ENCODE measurements around the gene CABP7. TPM values are rescaled to one million over a fixed set of nuclear protein-coding genes. Genes with fewer than 3 reads are reported as not detected.

The CABP7 gene
- total and polyA plus RNA-seq, 2 of the 8 experiments (the other 6 are each of a cell fraction or from before 2014, with no cell fraction given): 0.20 to 0.36 TPM

GRCh38 chr22:29702000-29702930 lies 17.5 kb upstream of the CABP7 start:
- H4K8ac ChIP-seq (ENCODE audit: extremely low read depth, insufficient read depth, low read length): no peak overlapping the region
- peak overlapping the region; percentile 84; the same call in 1 of the 2 replicates for H2BK12ac ChIP-seq (ENCODE audit: low read depth, low read length)
- no peak overlapping the region for H2AFZ ChIP-seq (ENCODE audit: low read length)
- no peak overlapping the region for H2BK15ac ChIP-seq (ENCODE audit: low read length)
- 0 out of 2 replicates have a peak overlapping the region, but pooled peaks have one; percentile 32 for H2BK20ac ChIP-seq (ENCODE audit: low read length)
- peaks cover 5% of the 10 kb centered on the region in 2 experiments for H4K20me1 ChIP-seq (replicated peaks in 1 of 2; ENCODE audit: control insufficient read depth in 1 of 2, insufficient read depth in 2 of 2, low read length in 2 of 2)
- TF ChIP-seq CTBP2 (IDR thresholded peaks at IDR 0.05; ENCODE audit: borderline replicate concordance, insufficient read depth, insufficient read length, low read length) (no peak), RFX5 (IDR thresholded peaks at IDR 0.05; ENCODE audit: borderline replicate concordance, low read depth, low read length) (no peak), E2F6 (IDR thresholded peaks at IDR 0.05) (no peak), ASH2L (IDR thresholded peaks at IDR 0.05; ENCODE audit: low read length) (no peak), TAF7 (optimal IDR thresholded peaks at IDR 0.05; ENCODE audit: borderline replicate concordance, low read depth, low read length) (no peak)
- H3K4me3 ChIP-seq (ENCODE audit: extremely low read depth in 1 of 4, insufficient read depth in 2 of 4, low read depth in 3 of 4, low read length in 4 of 4): peak overlapping the region in 1 of 4 experiments; percentile 42; a peak in 2 of 8 replicates
- no peaks in the 10 kb centered on the region for H3K9me3 ChIP-seq (ENCODE audit: insufficient read depth in 2 of 2, low read depth in 1 of 2, low read length in 1 of 2)
- no peak overlapping the region for H3K56ac ChIP-seq (replicated peaks; ENCODE audit: insufficient read length, low read depth, low read length)
- H3K79me1 ChIP-seq (ENCODE audit: low read depth, low read length): no peaks in the 10 kb centered on the region
- no peak overlapping the region for H3K27ac ChIP-seq (ENCODE audit: low read depth, low read length)
- no peak overlapping the region for H3K14ac ChIP-seq (ENCODE audit: insufficient read length)
- ChIA-PET POLR2A (ENCODE audit: partially characterized antibody) (interaction anchor here (0.7 to 4.3 kb wide), 7 partner anchors 10 to 64 kb away, joined by 3 to 13 read pairs (median 3); no protein-coding TSS in a partner anchor), CTCF (ENCODE audit: partially characterized antibody) (interaction anchor here (0.9 to 4.8 kb wide), 21 partner anchors 8 to 553 kb away, joined by 3 to 60 read pairs (median 4); no protein-coding TSS in a partner anchor)
- H4K91ac ChIP-seq (replicated peaks; ENCODE audit: insufficient read length, low read length): peak overlapping the region; percentile 69
- H3K4me2 ChIP-seq (ENCODE audit: insufficient read depth in 1 of 2, low read depth in 2 of 2, low read length in 2 of 2): peak overlapping the region; percentile 58 to 65
- H3K36me3 ChIP-seq (ENCODE audit: control insufficient read depth in 2 of 4, insufficient read depth in 4 of 4, low read length in 3 of 4): no peaks in the 10 kb centered on the region
- DNase-seq (ENCODE audit: low read depth in 1 of 2, low spot score in 2 of 2) (no peak), FAIRE-seq (no peak)
- H3K4ac ChIP-seq (replicated peaks; ENCODE audit: insufficient read length, low read depth, low read length): no peak overlapping the region
- peaks cover 0 to 30% (median 12%) of the 10 kb centered on the region in 4 experiments; a peak in 3 of 7 replicates for H3K27me3 ChIP-seq (replicated peaks in 1 of 4; ENCODE audit: control insufficient read depth in 3 of 4, extremely low read depth in 1 of 4, insufficient read depth in 3 of 4, low read length in 3 of 4)
- peaks cover 9 to 55% (median 47%) of the 10 kb centered on the region in 4 experiments for H3K4me1 ChIP-seq (replicated peaks in 1 of 4; ENCODE audit: control insufficient read depth in 3 of 4, insufficient read depth in 4 of 4, low read length in 3 of 4)
- H3K18ac ChIP-seq (ENCODE audit: extremely low read depth, low read length): peak overlapping the region; percentile 87
- H3K23ac ChIP-seq (ENCODE audit: insufficient read length): no peak overlapping the region
- no peak overlapping the region for H4K5ac ChIP-seq (ENCODE audit: insufficient read length, low read depth, low read length)
- peaks cover 9% of the 10 kb centered on the region; the same call in 1 of the 2 replicates for H3K23me2 ChIP-seq (ENCODE audit: low read depth, low read length)
- H2BK5ac ChIP-seq (ENCODE audit: low read depth, low read length): no peak overlapping the region
- H3K79me2 ChIP-seq (ENCODE audit: control insufficient read depth in 1 of 2, insufficient read depth in 2 of 2, low read length in 2 of 2): no peaks in the 10 kb centered on the region
- 0 out of 2 replicates have a peak overlapping the region, but pooled peaks have one; percentile 39 for H2AK5ac ChIP-seq (ENCODE audit: low read depth, low read length)
- H2BK120ac ChIP-seq (replicated peaks; ENCODE audit: low read depth, low read length): no peak overlapping the region
- no peak overlapping the region for H3K9ac ChIP-seq (replicated peaks in 1 of 4; ENCODE audit: extremely low read depth in 1 of 4, low read depth in 3 of 4, low read length in 3 of 4)
- 33% methylated on average over 14 of the region's 14 CpGs; no CpG with 5 or more reads in 1 of the 2 experiments for WGBS, 2 experiments (ENCODE audit: extremely low coverage in 1 of 2, insufficient coverage in 1 of 2, insufficient read length in 1 of 2, insufficient replicate concordance in 2 of 2, low coverage in 1 of 2, low lambda C conversion rate in 2 of 2, missing lambda C conversion rate in 1 of 2)

Data from H1 (cell line).